Esophagus muscularis mucosa (tissue), 4 donors: Measurements from ENCODE around the gene HTT. TPM values are rescaled to one million over a fixed set of nuclear protein-coding genes. Genes with fewer than 3 reads are reported as not detected.

ENCODE experiments used
- DNase-seq: peaks from one replicate; pipeline ENCODE4 v3.0.0-alpha.2; 2017; ENCODE audit errors: extremely low spot score
- H3K27ac ChIP-seq, 4 donors: fragments of 200-600 bp; sonication (generic); replicated peaks in 1 of 4; 1 replicate in 3 of 4; 2 replicates in 1 of 4; pipeline ENCODE4 v1.5.1; 2016 to 2019; ENCODE audit warnings: mild to moderate bottlenecking in 1 of 4
- H3K27me3 ChIP-seq, 4 donors: fragments of 200-600 bp; sonication (generic); one replicate each; pipeline versions ENCODE4 v1.5.1 to v1.6.0; 2016 to 2019
- H3K36me3 ChIP-seq, 4 donors: fragments of 200-600 bp; sonication (generic); one replicate each; pipeline ENCODE4 v1.5.1; 2016 to 2019
- H3K4me1 ChIP-seq, 4 donors: fragments of 200-600 bp; sonication (generic); one replicate each; pipeline ENCODE4 v1.5.1; 2016 to 2019
- H3K4me3 ChIP-seq, 4 donors: fragments of 200-600 bp; sonication (generic); 1 replicate in 2 of 4; 2 replicates in 2 of 4; pipeline ENCODE4 v1.5.1; 2016 to 2019; ENCODE audit warnings: mild to moderate bottlenecking in 4 of 4, moderate library complexity in 1 of 4
- H3K9me3 ChIP-seq, 4 donors: fragments of 200-600 bp; sonication (generic); 1 replicate in 3 of 4; 2 replicates in 1 of 4; pipeline ENCODE4 v1.5.1; 2016 to 2019
- EP300 ChIP-seq: sonication (generic); formaldehyde crosslinking; IDR thresholded peaks from one replicate; pipeline ENCODE4 v1.6.1; 2017; ENCODE audit warnings: antibody characterized with exemption
- POLR2A ChIP-seq: fragments of 450-650 bp; IDR thresholded peaks from one replicate; pipeline ENCODE4 v1.6.1; 2017; ENCODE audit warnings: antibody characterized with exemption, moderate library complexity, mild to moderate bottlenecking, low read depth
- POLR2AphosphoS5 ChIP-seq, 2 donors: sonication (generic); formaldehyde crosslinking; IDR thresholded peaks; one replicate each; pipeline ENCODE4 v1.6.1; 2017; ENCODE audit warnings: antibody characterized with exemption in 2 of 2
- WGBS: methylation state at CpG from one replicate; pipeline ENCODE4 v1.1.5; 2018; 5-methylcytosine and 5-hydroxymethylcytosine counted together
- intact Hi-C: fragments of 100-400 bp; cut with DNase I; formaldehyde crosslinking; loops from one replicate; pipeline ENCODE4 v1.15.1; 2023
- total RNA-seq, 4 donors: library from RNA; depleted of rRNA; stranded (reverse); fragments of >200 nt; gene quantifications; one replicate each; pipeline versions ENCODE4 v1.1.0 to v1.2.1, GENCODE V29; 2016
- TF ChIP-seq, protein P1 (sequence below), 3 experiments: fragments of 200-600 bp in 2 of 3; fragments of 450-650 bp in 1 of 3; sonication (generic) in 2 of 3; IDR thresholded peaks; one replicate each; pipeline ENCODE4 v1.5.1; 2017 to 2019; ENCODE audit warnings: antibody characterized with exemption in 3 of 3, mild to moderate bottlenecking in 2 of 3, moderate library complexity in 1 of 3

HTT gene
- total RNA-seq, 4 donors from 2014 or later, result 30.2 to 65.7 (median 49.3) TPM

- peaks cover 21 to 99% (median 88%) of the 10 kb centered on the region in 4 donors for H3K36me3 ChIP-seq
- 83% methylated on average over 11 of the region's 11 CpGs for WGBS
Observed at GRCh38 chr4:3176367-3177229, 102.1 kb downstream of the HTT start.

DNA sequence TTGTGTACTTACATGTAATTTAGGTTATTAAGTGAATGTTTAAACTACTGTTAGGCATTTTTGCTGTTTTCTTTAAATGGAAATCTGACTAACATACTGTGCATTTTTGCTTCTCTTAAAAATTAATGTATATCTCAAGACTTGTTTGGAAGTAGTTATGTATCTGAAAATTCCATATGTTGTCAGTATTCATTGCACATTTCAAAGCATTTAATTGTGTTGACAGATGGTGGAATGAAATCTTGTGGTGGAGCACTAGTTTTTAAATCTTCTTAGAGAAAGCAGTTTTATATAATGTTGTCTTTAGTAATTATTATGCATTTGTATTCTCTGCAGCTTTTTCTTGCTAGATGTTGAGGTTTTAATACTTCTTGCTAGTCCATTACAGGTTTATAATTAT lies 102.9 kb downstream of the HTT start:
- intact Hi-C loops, result no loop called here
- H3K36me3 ChIP-seq, result peaks cover 21 to 99% (median 89%) of the 10 kb centered on the region in 4 donors
- TF ChIP-seq POLR2AphosphoS5 (IDR thresholded peaks at IDR 0.05), result no peak
- TF ChIP-seq, protein P1, sequence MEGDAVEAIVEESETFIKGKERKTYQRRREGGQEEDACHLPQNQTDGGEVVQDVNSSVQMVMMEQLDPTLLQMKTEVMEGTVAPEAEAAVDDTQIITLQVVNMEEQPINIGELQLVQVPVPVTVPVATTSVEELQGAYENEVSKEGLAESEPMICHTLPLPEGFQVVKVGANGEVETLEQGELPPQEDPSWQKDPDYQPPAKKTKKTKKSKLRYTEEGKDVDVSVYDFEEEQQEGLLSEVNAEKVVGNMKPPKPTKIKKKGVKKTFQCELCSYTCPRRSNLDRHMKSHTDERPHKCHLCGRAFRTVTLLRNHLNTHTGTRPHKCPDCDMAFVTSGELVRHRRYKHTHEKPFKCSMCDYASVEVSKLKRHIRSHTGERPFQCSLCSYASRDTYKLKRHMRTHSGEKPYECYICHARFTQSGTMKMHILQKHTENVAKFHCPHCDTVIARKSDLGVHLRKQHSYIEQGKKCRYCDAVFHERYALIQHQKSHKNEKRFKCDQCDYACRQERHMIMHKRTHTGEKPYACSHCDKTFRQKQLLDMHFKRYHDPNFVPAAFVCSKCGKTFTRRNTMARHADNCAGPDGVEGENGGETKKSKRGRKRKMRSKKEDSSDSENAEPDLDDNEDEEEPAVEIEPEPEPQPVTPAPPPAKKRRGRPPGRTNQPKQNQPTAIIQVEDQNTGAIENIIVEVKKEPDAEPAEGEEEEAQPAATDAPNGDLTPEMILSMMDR (IDR thresholded peaks at IDR 0.05), result no peak
- no peak for TF ChIP-seq EP300
- TF ChIP-seq POLR2A, result no peak

More at GRCh38 chr4:3176367-3177229, 102.1 kb downstream of the HTT start:
- intact Hi-C loops, result no loop called here
- no peak overlapping the region for H3K27ac ChIP-seq
- TF ChIP-seq POLR2A (no peak), EP300 (no peak), POLR2AphosphoS5 (IDR thresholded peaks at IDR 0.05) (no peak)
- TF ChIP-seq, protein P1 (IDR thresholded peaks at IDR 0.05), result no peak
- no peak for DNase-seq
- H3K4me3 ChIP-seq, result no peak overlapping the region
- no peaks in the 10 kb centered on the region for H3K9me3 ChIP-seq
- H3K27me3 ChIP-seq, result no peaks in the 10 kb centered on the region
- peaks cover 0 to 6% (median 0%) of the 10 kb centered on the region in 4 donors for H3K4me1 ChIP-seq

DNA sequence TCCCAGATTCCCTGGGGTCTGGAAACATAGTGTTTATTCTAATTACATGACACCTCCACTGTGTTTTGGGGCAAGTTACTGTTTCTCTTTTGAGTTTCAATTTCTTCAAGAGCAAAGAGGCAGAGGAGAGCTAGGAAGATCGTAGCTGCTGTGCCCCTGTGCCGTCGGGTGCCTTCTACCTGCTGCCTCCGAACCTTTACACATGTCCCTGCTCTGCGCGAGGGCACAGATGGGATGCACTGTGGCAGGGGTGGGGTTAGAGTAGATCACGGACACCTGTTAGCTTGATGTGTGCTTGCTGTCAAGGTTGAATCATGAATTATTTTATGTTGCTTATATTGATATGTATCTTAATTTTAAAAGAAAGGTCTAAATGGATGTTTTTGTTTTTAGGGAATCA lies 103.4 kb downstream of the HTT start:
- TF ChIP-seq POLR2A (no peak), EP300 (no peak), POLR2AphosphoS5 (IDR thresholded peaks at IDR 0.05) (no peak)
- TF ChIP-seq, protein P1 (IDR thresholded peaks at IDR 0.05), result no peak
- Histone ChIP-seq H3K36me3 (peaks cover 21 to 99% (median 89%) of the 10 kb centered on the region in 4 donors), H3K27ac (no peak overlapping the region), H3K4me3 (no peak overlapping the region), H3K9me3 (no peaks in the 10 kb centered on the region), H3K27me3 (no peaks in the 10 kb centered on the region), H3K4me1 (peaks cover 0 to 6% (median 0%) of the 10 kb centered on the region in 4 donors)
- WGBS, result 95% methylated on average over 7 of the region's 7 CpGs
- intact Hi-C loops, result no loop called here
- DNase-seq, result no peak

More for the DNA sequence above, 102.9 kb downstream of the HTT start:
- Histone ChIP-seq H3K27ac (no peak overlapping the region), H3K4me1 (peaks cover 0 to 6% (median 0%) of the 10 kb centered on the region in 4 donors), H3K4me3 (no peak overlapping the region), H3K27me3 (no peaks in the 10 kb centered on the region), H3K9me3 (no peaks in the 10 kb centered on the region)
- DNase-seq, result no peak

- TF ChIP-seq EP300 (no peak), POLR2A (no peak), POLR2AphosphoS5 (IDR thresholded peaks at IDR 0.05) (no peak)
- TF ChIP-seq, protein P1 (IDR thresholded peaks at IDR 0.05), result no peak
- WGBS, result 86% methylated on average over 9 of the region's 9 CpGs
- no peak overlapping the region for H3K4me3 ChIP-seq
- DNase-seq, result no peak
- H3K9me3 ChIP-seq, result no peaks in the 10 kb centered on the region
- peaks cover 0 to 6% (median 0%) of the 10 kb centered on the region in 4 donors for H3K4me1 ChIP-seq
- peaks cover 20 to 99% (median 89%) of the 10 kb centered on the region in 4 donors for H3K36me3 ChIP-seq
- H3K27ac ChIP-seq, result no peak overlapping the region
- intact Hi-C loops, result no loop called here
- no peaks in the 10 kb centered on the region for H3K27me3 ChIP-seq
Observed at GRCh38 chr4:3178351-3178750, 103.9 kb downstream of the HTT start.
